Adrenal gland (tissue), 12 donors: Measurements from ENCODE around the gene CCDC6. TPM values are rescaled to one million over a fixed set of nuclear protein-coding genes. Genes with fewer than 3 reads are reported as not detected.

Source experiments
- DNase-seq, 7 donors: peaks; one replicate each; pipeline ENCODE4 v3.0.0-alpha.2; 2019 to 2020
- H3K27ac ChIP-seq, 5 donors: fragments of 200-600 bp; sonication (generic) in 4 of 5; 1 replicate in 3 of 5; 2 replicates in 2 of 5; pipeline versions ENCODE4 v1.5.1 to v1.8.0; 2016 to 2020; ENCODE audit warnings: mild to moderate bottlenecking in 1 of 5
- H3K27me3 ChIP-seq: fragments of 200-600 bp; 2 replicates; pipeline ENCODE4 v1.8.0; 2021
- H3K36me3 ChIP-seq, 2 donors: fragments of 200-600 bp; replicated peaks in 1 of 2; 1 replicate in 1 of 2; 2 replicates in 1 of 2; pipeline versions ENCODE4 v1.5.1 to v1.8.0; 2018 to 2022
- H3K4me1 ChIP-seq, 2 donors: fragments of 200-600 bp; replicated peaks in 1 of 2; 1 replicate in 1 of 2; 2 replicates in 1 of 2; pipeline versions ENCODE4 v1.5.1 to v1.8.0; 2018 to 2021
- H3K4me3 ChIP-seq, 4 donors: fragments of 200-600 bp; sonication (generic) in 3 of 4; one replicate each; pipeline ENCODE4 v1.5.1; 2016 to 2018
- H3K9me3 ChIP-seq, 3 donors: fragments of 200-600 bp; sonication (generic) in 1 of 3; replicated peaks in 1 of 3; 1 replicate in 2 of 3; 2 replicates in 1 of 3; pipeline versions ENCODE4 v1.5.1 to v1.8.0; 2016 to 2021
- POLR2A ChIP-seq, 2 donors: fragments of 450-650 bp; IDR thresholded peaks; one replicate each; pipeline ENCODE4 v1.6.1; 2017; ENCODE audit warnings: antibody characterized with exemption in 2 of 2, mild to moderate bottlenecking in 2 of 2, moderate library complexity in 1 of 2
- WGBS, 4 donors: extraction: QIAGEN DNeasy Blood & Tissue Kit in 2 of 4; methylation state at CpG; one replicate each; pipeline versions ENCODE4 v1.1.5 to v1.1.7; 2013 to 2017; 5-methylcytosine and 5-hydroxymethylcytosine counted together
- intact Hi-C, 2 donors: fragments of 100-400 bp; cut with DNase I; formaldehyde crosslinking; loops; one replicate each; pipeline versions ENCODE4 v1.14.1 to v1.15.0; 2022 to 2023
- polyA plus RNA-seq, 3 donors: library from polyadenylated mRNA; stranded (reverse); fragments of 200-250 nt in 2 of 3; fragments of 350-450 nt in 1 of 3; fragmentation: Illumina TruSeq in 1 of 3; extraction: RNeasy Lipid Tissue Mini Kit (QIAGEN cat#74804) in 1 of 3; gene quantifications; one replicate each; pipeline ENCODE4 v1.2.3, GENCODE V29; 2013 to 2014
- total RNA-seq, 9 donors: library from RNA; depleted of rRNA in 4 of 9; stranded (reverse); fragments of >200 nt in 4 of 9; fragments of 120-200 nt in 1 of 9; fragmentation: NEBNext Ultra II Directional in 1 of 9; extraction: Animal tissue kit (Norgen Biotek cat#: 25700) in 1 of 9; gene quantifications; one replicate each; pipeline versions ENCODE4 v1.1.0 to v1.2.4, GENCODE V29; 2013 to 2023
- TF ChIP-seq, protein P1 (sequence below), 6 experiments: fragments of 450-650 bp in 4 of 6; fragments of 200-600 bp in 2 of 6; sonication (generic) in 1 of 6; IDR thresholded peaks; 1 replicate in 5 of 6; 2 replicates in 1 of 6; pipeline versions ENCODE4 v1.5.1 to v1.8.0; 2016 to 2021; ENCODE audit warnings: antibody characterized with exemption in 6 of 6, mild to moderate bottlenecking in 2 of 6, moderate library complexity in 1 of 6
- donor health status: healthy with polysubstance abuse.
- donor health status: Bipolar disorder and iron deficiency.
- donor health status: DM: yes; HTN: yes; CAD: no.
- donor health status: DM: no; HTN: no; CAD: no.
- donor health status: DM: no; HTN: no; CAD: no.
- donor health status: DM: yes; HTN: yes; CAD: no.

CCDC6 gene
- total and polyA plus RNA-seq, 12 donors = 7.1 to 53.3 (median 32.9) TPM

DNA sequence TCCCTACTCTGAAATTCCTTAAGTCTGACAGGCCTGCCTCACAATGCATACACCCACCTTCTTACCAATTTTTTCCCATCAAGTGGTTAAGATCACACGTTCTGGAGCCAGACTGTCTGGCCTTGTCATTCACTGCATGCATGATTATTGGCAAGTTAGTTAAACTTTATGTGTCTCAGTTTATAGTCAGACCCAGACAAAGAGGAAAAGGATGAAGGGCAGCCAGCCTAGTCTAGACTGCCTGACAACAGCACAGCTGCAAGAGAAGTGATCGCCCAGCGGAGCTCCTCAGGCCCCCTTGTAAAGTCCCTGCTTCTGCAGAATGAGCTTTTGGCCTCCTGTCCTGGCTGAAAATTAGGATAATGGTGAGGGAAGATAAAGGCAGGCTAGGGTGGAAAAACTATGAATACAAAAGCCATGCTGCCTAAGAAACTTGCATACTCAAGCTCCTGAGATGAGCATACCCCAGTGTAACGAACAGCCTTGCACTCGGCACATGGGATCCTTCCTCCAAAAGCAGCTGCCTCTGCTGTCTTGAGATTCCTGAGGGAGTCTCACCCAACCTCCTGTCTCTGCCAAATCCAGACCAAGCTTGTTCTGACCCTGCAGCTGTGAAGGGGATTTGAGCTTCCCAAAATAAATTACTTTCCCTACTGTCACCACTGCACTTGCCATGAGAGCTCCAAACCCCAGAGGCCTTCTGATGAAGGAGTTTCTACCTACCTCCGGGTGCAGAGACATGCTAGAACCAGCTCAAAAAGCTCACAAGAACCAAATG lies 126.4 kb downstream of the CCDC6 start:
- peaks cover 0 to 3% (median 0%) of the 10 kb centered on the region in 3 donors for H3K9me3 ChIP-seq
- DNase-seq = no peak
- intact Hi-C loops = no loop called here
- TF ChIP-seq POLR2A (IDR thresholded peaks at IDR 0.05) = no peak
- no peak overlapping the region for H3K4me3 ChIP-seq
- H3K27ac ChIP-seq = no peak overlapping the region
- no peaks in the 10 kb centered on the region for H3K4me1 ChIP-seq
- no peaks in the 10 kb centered on the region for H3K36me3 ChIP-seq
- no peaks in the 10 kb centered on the region for H3K27me3 ChIP-seq
- 70 to 90% (median 85%) methylated on average over 6 of the region's 6 CpGs for WGBS, 4 donors

DNA sequence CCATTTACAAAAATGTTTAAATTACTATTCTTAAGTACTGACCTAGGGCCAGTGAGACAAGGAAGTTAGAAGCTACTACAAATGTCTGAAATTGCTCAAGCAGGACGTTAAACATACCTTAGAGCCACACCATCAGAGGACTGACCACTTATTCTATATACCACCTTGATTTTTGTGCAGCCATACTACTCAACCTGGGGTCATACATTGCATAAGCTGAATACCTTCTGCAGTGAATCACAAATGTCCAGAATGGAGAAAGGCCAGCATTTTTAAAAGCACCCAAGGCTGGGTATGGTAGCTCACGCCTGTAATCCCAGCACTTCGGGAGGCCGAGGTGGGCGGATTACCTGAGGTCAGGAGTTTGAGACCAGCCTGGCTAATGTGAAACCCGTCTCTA lies 131.9 kb downstream of the CCDC6 start:
- WGBS, 4 donors = 90 to 94% (median 93%) methylated on average over 6 of the region's 6 CpGs
- no peak for DNase-seq
- intact Hi-C loops = no loop called here
- Histone ChIP-seq H3K27me3 (no peaks in the 10 kb centered on the region), H3K4me3 (no peak overlapping the region), H3K9me3 (peaks cover 0 to 3% (median 0%) of the 10 kb centered on the region in 3 donors), H3K4me1 (no peaks in the 10 kb centered on the region), H3K27ac (no peak overlapping the region), H3K36me3 (no peaks in the 10 kb centered on the region)
- TF ChIP-seq, protein P1, sequence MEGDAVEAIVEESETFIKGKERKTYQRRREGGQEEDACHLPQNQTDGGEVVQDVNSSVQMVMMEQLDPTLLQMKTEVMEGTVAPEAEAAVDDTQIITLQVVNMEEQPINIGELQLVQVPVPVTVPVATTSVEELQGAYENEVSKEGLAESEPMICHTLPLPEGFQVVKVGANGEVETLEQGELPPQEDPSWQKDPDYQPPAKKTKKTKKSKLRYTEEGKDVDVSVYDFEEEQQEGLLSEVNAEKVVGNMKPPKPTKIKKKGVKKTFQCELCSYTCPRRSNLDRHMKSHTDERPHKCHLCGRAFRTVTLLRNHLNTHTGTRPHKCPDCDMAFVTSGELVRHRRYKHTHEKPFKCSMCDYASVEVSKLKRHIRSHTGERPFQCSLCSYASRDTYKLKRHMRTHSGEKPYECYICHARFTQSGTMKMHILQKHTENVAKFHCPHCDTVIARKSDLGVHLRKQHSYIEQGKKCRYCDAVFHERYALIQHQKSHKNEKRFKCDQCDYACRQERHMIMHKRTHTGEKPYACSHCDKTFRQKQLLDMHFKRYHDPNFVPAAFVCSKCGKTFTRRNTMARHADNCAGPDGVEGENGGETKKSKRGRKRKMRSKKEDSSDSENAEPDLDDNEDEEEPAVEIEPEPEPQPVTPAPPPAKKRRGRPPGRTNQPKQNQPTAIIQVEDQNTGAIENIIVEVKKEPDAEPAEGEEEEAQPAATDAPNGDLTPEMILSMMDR (IDR thresholded peaks at IDR 0.05) = no peak
- no peak for TF ChIP-seq POLR2A (IDR thresholded peaks at IDR 0.05)

DNA sequence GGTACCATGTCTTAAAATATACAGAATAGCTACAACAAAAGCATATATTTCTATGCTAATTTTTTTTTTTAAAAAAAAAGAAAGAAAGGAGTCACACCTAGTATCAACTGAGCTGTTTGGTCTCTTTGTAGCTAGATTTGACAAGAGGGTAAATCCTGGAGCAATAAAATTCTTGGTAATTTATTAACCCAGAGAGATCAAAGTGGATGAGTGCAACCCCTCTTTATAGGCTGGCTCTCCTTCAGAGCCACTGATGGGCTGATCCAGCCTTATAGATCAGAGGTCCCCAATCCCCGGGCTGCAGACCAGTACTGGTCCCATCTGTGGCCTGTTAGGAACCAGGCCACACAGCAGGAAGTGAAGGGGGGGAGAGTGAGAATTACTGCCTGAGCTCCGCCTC lies 133.3 kb downstream of the CCDC6 start:
- no peak for DNase-seq
- intact Hi-C loops = no loop called here
- Histone ChIP-seq H3K27ac (no peak overlapping the region), H3K9me3 (peaks cover 0 to 3% (median 0%) of the 10 kb centered on the region in 3 donors), H3K4me3 (no peak overlapping the region), H3K36me3 (no peaks in the 10 kb centered on the region), H3K27me3 (no peaks in the 10 kb centered on the region), H3K4me1 (no peaks in the 10 kb centered on the region)
- TF ChIP-seq, protein P1 (IDR thresholded peaks at IDR 0.05) = no peak
- TF ChIP-seq POLR2A (IDR thresholded peaks at IDR 0.05) = no peak
- 91 to 98% (median 94%) methylated on average over 2 of the region's 2 CpGs for WGBS, 4 donors

DNA sequence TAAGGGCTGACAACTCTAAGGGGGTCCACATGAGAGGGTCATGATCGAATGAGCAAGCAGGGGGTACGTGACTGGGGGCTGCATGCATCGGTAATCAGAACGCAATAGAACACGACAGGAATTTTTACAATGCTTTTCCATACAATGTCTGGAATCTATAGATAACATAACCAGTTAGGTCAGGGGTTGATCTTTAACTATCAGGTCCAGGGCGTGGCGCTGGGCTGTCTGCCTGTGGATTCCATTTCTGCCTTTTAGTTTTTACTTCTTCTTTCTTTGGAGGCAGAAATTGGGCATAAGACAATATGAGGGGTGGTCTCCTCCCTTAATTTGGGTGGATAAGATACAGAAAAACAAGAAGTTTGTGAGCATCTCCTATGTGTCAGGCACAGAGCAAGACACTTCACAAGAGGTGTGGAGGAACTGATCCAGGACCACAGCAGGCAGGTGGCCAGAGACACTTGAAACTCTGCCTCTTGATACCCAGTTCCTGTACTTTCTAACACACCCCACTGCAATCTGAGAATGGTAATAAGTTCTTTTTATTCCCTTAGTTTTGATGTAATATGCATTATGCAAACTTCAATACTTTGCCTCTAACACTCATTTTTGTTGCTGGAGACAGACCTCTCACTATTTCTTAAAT lies 135.1 kb downstream of the CCDC6 start:
- H3K4me3 ChIP-seq = no peak overlapping the region
- WGBS, 4 donors = 91 to 98% (median 93%) methylated on average over 7 of the region's 7 CpGs
- TF ChIP-seq POLR2A (IDR thresholded peaks at IDR 0.05) = no peak
- TF ChIP-seq, protein P1 (IDR thresholded peaks at IDR 0.05) = no peak

More for the DNA sequence above, 135.1 kb downstream of the CCDC6 start:
- Histone ChIP-seq H3K27ac (no peak overlapping the region), H3K4me1 (no peaks in the 10 kb centered on the region), H3K36me3 (no peaks in the 10 kb centered on the region), H3K27me3 (no peaks in the 10 kb centered on the region), H3K9me3 (no peaks in the 10 kb centered on the region)
- no peak for DNase-seq
- intact Hi-C loops = no loop called here
